ENCODE results near the gene HSPBP1. TPM values are rescaled to one million over a fixed set of nuclear protein-coding genes. Genes with fewer than 3 reads are reported as not detected.

HSPBP1 gene
- total and polyA plus RNA-seq, 2 donors (not counting 3 experiments of a cell fraction or from before 2014, with no cell fraction given) = 30.4 to 47.5 TPM

DNA sequence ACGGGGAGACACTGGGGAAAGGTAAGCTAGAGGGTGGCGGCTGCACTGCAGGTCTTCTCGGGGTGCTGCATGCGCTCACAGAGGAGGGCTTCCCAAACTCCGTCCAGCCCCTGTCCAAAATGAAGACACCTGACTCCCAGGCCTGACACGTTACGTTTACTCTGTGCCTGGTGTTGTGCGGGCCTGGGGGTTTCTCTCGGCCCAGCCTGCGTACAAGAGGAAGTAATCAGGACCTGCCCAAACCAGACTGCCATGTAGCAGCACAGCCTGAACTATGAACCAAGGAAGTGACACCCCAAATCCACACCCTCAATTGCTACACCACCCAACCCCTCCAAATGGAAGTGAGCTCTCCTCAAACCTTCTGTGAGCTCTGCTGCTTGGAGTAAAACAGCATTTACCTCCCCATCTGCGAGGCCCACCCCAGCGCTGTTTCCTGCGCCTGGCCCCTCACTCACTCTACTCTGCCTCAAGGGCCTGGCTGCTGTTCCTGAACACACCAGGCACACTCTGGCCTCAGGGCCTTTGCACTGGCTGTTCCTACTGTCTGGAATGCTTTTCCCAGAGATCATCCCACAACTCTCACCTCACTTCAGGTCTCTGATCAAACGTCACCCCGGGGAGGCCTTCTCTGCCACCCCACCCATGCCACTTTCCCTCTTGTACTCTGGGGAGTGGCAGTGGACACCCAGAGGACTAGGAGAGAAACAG lies 3.0 kb downstream of the HSPBP1 start:
- Histone ChIP-seq H3K79me2 (ENCODE audit: control insufficient read depth, insufficient read depth, low read length) (no peaks in the 10 kb centered on the region), H3K9me1 (replicated peaks; ENCODE audit: control insufficient read depth, extremely low read depth, insufficient read depth, low read length) (no peaks in the 10 kb centered on the region), H3K4me2 (ENCODE audit: insufficient read depth, low read length) (no peak overlapping the region), H3K36me3 (ENCODE audit: control insufficient read depth in 2 of 2, extremely low read depth in 1 of 2, insufficient read depth in 2 of 2, low read length in 2 of 2) (peaks cover 0 to 6% of the 10 kb centered on the region in 2 experiments), H3K4me1 (ENCODE audit: control insufficient read depth, extremely low read depth, insufficient read depth, low read length) (peaks cover 3% of the 10 kb centered on the region), H3K9ac (replicated peaks; ENCODE audit: extremely low read depth, insufficient read depth, low read length) (no peak overlapping the region), H3K9me3 (replicated peaks; ENCODE audit: control insufficient read depth, insufficient read depth, low read length) (no peaks in the 10 kb centered on the region), H3K27me3 (ENCODE audit: control insufficient read depth in 2 of 2, insufficient read depth in 2 of 2, low read length in 2 of 2) (no peaks in the 10 kb centered on the region), H3K27ac (ENCODE audit: insufficient read depth, low read depth, low read length) (no peak overlapping the region), H3K4me3 (replicated peaks in 1 of 3; ENCODE audit: insufficient read depth in 1 of 3, low read depth in 1 of 3, low read length in 3 of 3) (no peak overlapping the region), H2AFZ (ENCODE audit: low read depth, low read length) (no peak overlapping the region), H4K20me1 (replicated peaks; ENCODE audit: control insufficient read depth, extremely low read depth, insufficient read depth, low read length) (no peaks in the 10 kb centered on the region)
- FAIRE-seq (no peak), DNase-seq (ENCODE audit: low read depth, low spot score) (no peak)
- dilution Hi-C loops (cut with MboI; ENCODE audit: extremely low pct_ligation_motif_present, low sequenced_read_pairs) = no loop called here
- ChIA-PET POLR2A (no interaction called here), CTCF (interaction anchor here (1.3 to 1.6 kb wide), 2 partner anchors 15 to 25 kb away, joined by 4 read pairs; no protein-coding TSS in a partner anchor)
- BruUV-seq (replicated peaks) = no TSS peak
- intact Hi-C loops (cut with micrococcal nuclease) = no loop called here
- TF ChIP-seq POLR2A (IDR thresholded peaks at IDR 0.05; ENCODE audit: low read depth, low read length) = no peak
- TF ChIP-seq, protein P1, sequence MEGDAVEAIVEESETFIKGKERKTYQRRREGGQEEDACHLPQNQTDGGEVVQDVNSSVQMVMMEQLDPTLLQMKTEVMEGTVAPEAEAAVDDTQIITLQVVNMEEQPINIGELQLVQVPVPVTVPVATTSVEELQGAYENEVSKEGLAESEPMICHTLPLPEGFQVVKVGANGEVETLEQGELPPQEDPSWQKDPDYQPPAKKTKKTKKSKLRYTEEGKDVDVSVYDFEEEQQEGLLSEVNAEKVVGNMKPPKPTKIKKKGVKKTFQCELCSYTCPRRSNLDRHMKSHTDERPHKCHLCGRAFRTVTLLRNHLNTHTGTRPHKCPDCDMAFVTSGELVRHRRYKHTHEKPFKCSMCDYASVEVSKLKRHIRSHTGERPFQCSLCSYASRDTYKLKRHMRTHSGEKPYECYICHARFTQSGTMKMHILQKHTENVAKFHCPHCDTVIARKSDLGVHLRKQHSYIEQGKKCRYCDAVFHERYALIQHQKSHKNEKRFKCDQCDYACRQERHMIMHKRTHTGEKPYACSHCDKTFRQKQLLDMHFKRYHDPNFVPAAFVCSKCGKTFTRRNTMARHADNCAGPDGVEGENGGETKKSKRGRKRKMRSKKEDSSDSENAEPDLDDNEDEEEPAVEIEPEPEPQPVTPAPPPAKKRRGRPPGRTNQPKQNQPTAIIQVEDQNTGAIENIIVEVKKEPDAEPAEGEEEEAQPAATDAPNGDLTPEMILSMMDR (IDR thresholded peaks at IDR 0.05; ENCODE audit: extremely low read depth in 1 of 2, insufficient read depth in 1 of 2, low read depth in 1 of 2, low read length in 2 of 2) = no peak

DNA sequence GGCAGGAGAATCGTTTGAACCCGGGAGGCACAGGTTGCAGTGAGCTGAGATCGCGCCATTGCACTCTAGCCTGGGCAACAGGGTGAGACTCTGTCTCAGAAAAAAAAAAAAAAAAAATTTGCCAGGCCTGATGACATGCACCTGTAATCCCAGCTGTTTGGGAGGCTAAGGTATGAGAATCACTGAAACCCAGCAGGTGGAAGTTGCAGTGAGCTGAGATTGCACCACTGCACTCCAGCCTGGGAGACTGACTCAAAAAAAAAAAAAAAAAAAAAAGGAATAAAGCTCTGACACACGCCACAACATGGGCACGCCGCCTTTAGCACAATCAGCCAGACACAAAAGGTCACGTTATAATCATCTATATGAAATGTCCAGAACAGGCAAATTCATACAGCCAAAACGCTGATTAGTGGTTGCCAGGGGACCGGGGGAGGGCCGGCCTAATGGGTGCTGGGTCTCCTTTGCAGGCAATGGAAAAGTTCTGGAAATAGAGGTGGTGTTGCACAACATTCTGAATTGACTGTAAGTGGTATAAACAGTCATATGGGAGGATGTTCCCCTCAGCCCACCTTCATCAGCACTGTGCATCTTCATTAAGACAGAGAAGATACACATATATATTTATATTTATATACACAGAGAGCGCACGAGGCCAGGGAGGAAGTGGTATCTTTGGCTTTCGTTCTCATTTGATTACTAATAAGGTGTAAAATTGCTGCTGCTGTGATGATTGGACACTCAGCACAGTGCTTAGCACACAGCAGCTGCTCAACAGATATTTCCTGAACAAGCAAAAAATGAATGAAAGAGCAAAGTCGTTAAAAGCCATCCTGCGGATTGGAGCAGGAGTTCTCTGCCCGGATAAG lies 3.8 kb downstream of the HSPBP1 start:
- Histone ChIP-seq H3K27me3 (ENCODE audit: control insufficient read depth in 2 of 2, insufficient read depth in 2 of 2, low read length in 2 of 2) (no peaks in the 10 kb centered on the region), H3K4me2 (ENCODE audit: insufficient read depth, low read length) (no peak overlapping the region), H3K27ac (ENCODE audit: insufficient read depth, low read depth, low read length) (no peak overlapping the region), H3K4me1 (ENCODE audit: control insufficient read depth, extremely low read depth, insufficient read depth, low read length) (peaks cover 3% of the 10 kb centered on the region), H2AFZ (ENCODE audit: low read depth, low read length) (no peak overlapping the region), H3K9me3 (replicated peaks; ENCODE audit: control insufficient read depth, insufficient read depth, low read length) (no peaks in the 10 kb centered on the region), H3K9ac (replicated peaks; ENCODE audit: extremely low read depth, insufficient read depth, low read length) (no peak overlapping the region), H3K4me3 (replicated peaks in 1 of 3; ENCODE audit: insufficient read depth in 1 of 3, low read depth in 1 of 3, low read length in 3 of 3) (no peak overlapping the region), H4K20me1 (replicated peaks; ENCODE audit: control insufficient read depth, extremely low read depth, insufficient read depth, low read length) (no peaks in the 10 kb centered on the region), H3K9me1 (replicated peaks; ENCODE audit: control insufficient read depth, extremely low read depth, insufficient read depth, low read length) (no peaks in the 10 kb centered on the region), H3K36me3 (ENCODE audit: control insufficient read depth in 2 of 2, extremely low read depth in 1 of 2, insufficient read depth in 2 of 2, low read length in 2 of 2) (peaks cover 0 to 6% of the 10 kb centered on the region in 2 experiments), H3K79me2 (ENCODE audit: control insufficient read depth, insufficient read depth, low read length) (no peaks in the 10 kb centered on the region)
- TF ChIP-seq JUN (IDR thresholded peaks at IDR 0.05; ENCODE audit: borderline replicate concordance, insufficient read depth, insufficient read length, low read depth) (no peak), POLR2A (IDR thresholded peaks at IDR 0.05; ENCODE audit: low read depth, low read length) (no peak), GATA2 (IDR thresholded peaks at IDR 0.05; ENCODE audit: insufficient read depth, insufficient read length, low read depth, low read length) (no peak), POLR2AphosphoS5 (IDR thresholded peaks at IDR 0.05; ENCODE audit: insufficient read depth, low read depth, low read length) (no peak), MYC (IDR thresholded peaks at IDR 0.05; ENCODE audit: low read depth, low read length) (no peak), FOS (IDR thresholded peaks at IDR 0.05; ENCODE audit: borderline replicate concordance, insufficient read depth, low read length) (no peak), EZH2 (IDR thresholded peaks at IDR 0.05; ENCODE audit: borderline replicate concordance, low read depth, low read length, severe bottlenecking) (no peak)
- TF ChIP-seq, protein P1 (IDR thresholded peaks at IDR 0.05; ENCODE audit: extremely low read depth in 1 of 2, insufficient read depth in 1 of 2, low read depth in 1 of 2, low read length in 2 of 2) = no peak
- TF ChIP-seq, protein P2, sequence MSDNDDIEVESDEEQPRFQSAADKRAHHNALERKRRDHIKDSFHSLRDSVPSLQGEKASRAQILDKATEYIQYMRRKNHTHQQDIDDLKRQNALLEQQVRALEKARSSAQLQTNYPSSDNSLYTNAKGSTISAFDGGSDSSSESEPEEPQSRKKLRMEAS (IDR thresholded peaks at IDR 0.05; ENCODE audit: insufficient read depth, insufficient read length) = no peak
- intact Hi-C loops (cut with micrococcal nuclease) (no loop called here), dilution Hi-C loops (cut with MboI; ENCODE audit: extremely low pct_ligation_motif_present, low sequenced_read_pairs) (no loop called here)
- no peak for FAIRE-seq
- ChIA-PET CTCF (interaction anchor here (0.7 to 1.0 kb wide), 3 partner anchors 25 to 279 kb away, joined by 3 to 4 read pairs (median 3); no protein-coding TSS in a partner anchor), POLR2A (no interaction called here)
- no TSS peak for BruUV-seq (replicated peaks)
- DNase-seq (ENCODE audit: low read depth, low spot score) = no peak
